Stimulated activated CD4-positive, alpha-beta T cell treated with anti-CD3 and anti-CD28 coated beads, Interleukin-4, amount 100 ng/mL, for 1 hour (primary cell): ENCODE results near the gene WBP2.

Experiments used
- DNase-seq: peaks from one replicate; pipeline ENCODE4 v3.0.0-alpha.2; 2020

Gene WBP2

GRCh38 chr17:75843577-75844529 lies 11.3 kb downstream of the WBP2 start, which contains the start of gene UNC13D:
UNC13D (minus strand) TSS chr17:75844404; CDS start chr17:75844337, 67 bp downstream.
- peak; percentile 57 for DNase-seq

GRCh38 chr17:75842963-75843576 lies 12.1 kb downstream of the WBP2 start:
- DNase-seq = peak; percentile 40

- no peak for DNase-seq
Measured at GRCh38 chr17:75842411-75842810, 12.7 kb downstream of the WBP2 start.

- no peak for DNase-seq
Measured at GRCh38 chr17:75840799-75841164, 14.4 kb downstream of the WBP2 start.

GRCh38 chr17:75839942-75840798 lies 15.0 kb downstream of the WBP2 start:
- DNase-seq = no peak

GRCh38 chr17:75838410-75838809 lies 16.7 kb downstream of the WBP2 start:
- no peak for DNase-seq

GRCh38 chr17:75837899-75838298 lies 17.2 kb downstream of the WBP2 start:
- DNase-seq = no peak

- no peak for DNase-seq
Measured at GRCh38 chr17:75836605-75837004, 18.5 kb downstream of the WBP2 start.

GRCh38 chr17:75835654-75835987 lies 19.5 kb downstream of the WBP2 start:
- DNase-seq = no peak

GRCh38 chr17:75834928-75835653 lies 20.0 kb downstream of the WBP2 start:
- no peak for DNase-seq

- DNase-seq = no peak
Measured at GRCh38 chr17:75834279-75834920, 20.7 kb downstream of the WBP2 start.

- peak; percentile 21 for DNase-seq
Measured at GRCh38 chr17:75832652-75833400, 22.3 kb downstream of the WBP2 start.

- DNase-seq = no peak
Measured at GRCh38 chr17:75832164-75832651, 22.9 kb downstream of the WBP2 start.

- no peak for DNase-seq
Measured at GRCh38 chr17:75831032-75831571, 24.0 kb downstream of the WBP2 start.

- peak; percentile 52 for DNase-seq
Measured at GRCh38 chr17:75830164-75831031, 24.7 kb downstream of the WBP2 start.

- DNase-seq = no peak
Measured at GRCh38 chr17:75829747-75830146, 25.4 kb downstream of the WBP2 start.

- DNase-seq = no peak
Measured at GRCh38 chr17:75828741-75829140, 26.4 kb downstream of the WBP2 start.

- DNase-seq = no peak
Measured at GRCh38 chr17:75828076-75828400, 27.1 kb downstream of the WBP2 start.

GRCh38 chr17:75827308-75828075 lies 27.6 kb downstream of the WBP2 start:
- DNase-seq = peak; percentile 72
